Suprapubic skin (tissue), 3 donors: ENCODE data around the gene SLC2A10.

ENCODE experiments used
- EP300 ChIP-seq: sonication (generic); formaldehyde crosslinking; IDR thresholded peaks from one replicate; pipeline ENCODE4 v1.6.1; 2017; ENCODE audit warnings: antibody characterized with exemption
- POLR2A ChIP-seq, 2 donors: fragments of 450-650 bp; IDR thresholded peaks; one replicate each; pipeline ENCODE4 v1.6.1; 2017; ENCODE audit warnings: antibody characterized with exemption in 2 of 2, mild to moderate bottlenecking in 2 of 2, moderate library complexity in 2 of 2
- TF ChIP-seq, protein P1 (sequence below), 2 donors: fragments of 200-600 bp in 1 of 2; fragments of 450-650 bp in 1 of 2; sonication (generic) in 1 of 2; IDR thresholded peaks; one replicate each; pipeline ENCODE4 v1.5.1; 2016 to 2019; ENCODE audit warnings: antibody characterized with exemption in 2 of 2, mild to moderate bottlenecking in 1 of 2, moderate library complexity in 1 of 2

GRCh38 chr20:46710153-46710913, 884 bp downstream of the SLC2A10 start:
- TF ChIP-seq POLR2A (IDR thresholded peaks at IDR 0.05) = no peak
- TF ChIP-seq, protein P1, sequence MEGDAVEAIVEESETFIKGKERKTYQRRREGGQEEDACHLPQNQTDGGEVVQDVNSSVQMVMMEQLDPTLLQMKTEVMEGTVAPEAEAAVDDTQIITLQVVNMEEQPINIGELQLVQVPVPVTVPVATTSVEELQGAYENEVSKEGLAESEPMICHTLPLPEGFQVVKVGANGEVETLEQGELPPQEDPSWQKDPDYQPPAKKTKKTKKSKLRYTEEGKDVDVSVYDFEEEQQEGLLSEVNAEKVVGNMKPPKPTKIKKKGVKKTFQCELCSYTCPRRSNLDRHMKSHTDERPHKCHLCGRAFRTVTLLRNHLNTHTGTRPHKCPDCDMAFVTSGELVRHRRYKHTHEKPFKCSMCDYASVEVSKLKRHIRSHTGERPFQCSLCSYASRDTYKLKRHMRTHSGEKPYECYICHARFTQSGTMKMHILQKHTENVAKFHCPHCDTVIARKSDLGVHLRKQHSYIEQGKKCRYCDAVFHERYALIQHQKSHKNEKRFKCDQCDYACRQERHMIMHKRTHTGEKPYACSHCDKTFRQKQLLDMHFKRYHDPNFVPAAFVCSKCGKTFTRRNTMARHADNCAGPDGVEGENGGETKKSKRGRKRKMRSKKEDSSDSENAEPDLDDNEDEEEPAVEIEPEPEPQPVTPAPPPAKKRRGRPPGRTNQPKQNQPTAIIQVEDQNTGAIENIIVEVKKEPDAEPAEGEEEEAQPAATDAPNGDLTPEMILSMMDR (IDR thresholded peaks at IDR 0.05) = no peak
- TF ChIP-seq EP300 = no peak
